ENCODE results near the gene PAX2.

GRCh38 chr10:100769481-100769880 is 24.1 kb downstream of the PAX2 start:
- TF ChIP-seq CTCF (conservative IDR thresholded peaks at IDR 0.05), result no peak
- TF ChIP-seq ZFX (IDR thresholded peaks at IDR 0.05), result no peak
